ENCODE measurements around the gene ZBTB25.

Gene ZBTB25

GRCh38 chr14:64513271-64513670, 9.6 kb upstream of the ZBTB25 start:
- DNase-seq, result no peak

- peak; percentile 45 for DNase-seq
Measured at GRCh38 chr14:64510825-64511671, 7.4 kb upstream of the ZBTB25 start.

- DNase-seq, result no peak
Measured at GRCh38 chr14:64509036-64509435, 5.4 kb upstream of the ZBTB25 start.

- no peak for DNase-seq
Measured at GRCh38 chr14:64508215-64508776, 4.7 kb upstream of the ZBTB25 start.

DNA sequence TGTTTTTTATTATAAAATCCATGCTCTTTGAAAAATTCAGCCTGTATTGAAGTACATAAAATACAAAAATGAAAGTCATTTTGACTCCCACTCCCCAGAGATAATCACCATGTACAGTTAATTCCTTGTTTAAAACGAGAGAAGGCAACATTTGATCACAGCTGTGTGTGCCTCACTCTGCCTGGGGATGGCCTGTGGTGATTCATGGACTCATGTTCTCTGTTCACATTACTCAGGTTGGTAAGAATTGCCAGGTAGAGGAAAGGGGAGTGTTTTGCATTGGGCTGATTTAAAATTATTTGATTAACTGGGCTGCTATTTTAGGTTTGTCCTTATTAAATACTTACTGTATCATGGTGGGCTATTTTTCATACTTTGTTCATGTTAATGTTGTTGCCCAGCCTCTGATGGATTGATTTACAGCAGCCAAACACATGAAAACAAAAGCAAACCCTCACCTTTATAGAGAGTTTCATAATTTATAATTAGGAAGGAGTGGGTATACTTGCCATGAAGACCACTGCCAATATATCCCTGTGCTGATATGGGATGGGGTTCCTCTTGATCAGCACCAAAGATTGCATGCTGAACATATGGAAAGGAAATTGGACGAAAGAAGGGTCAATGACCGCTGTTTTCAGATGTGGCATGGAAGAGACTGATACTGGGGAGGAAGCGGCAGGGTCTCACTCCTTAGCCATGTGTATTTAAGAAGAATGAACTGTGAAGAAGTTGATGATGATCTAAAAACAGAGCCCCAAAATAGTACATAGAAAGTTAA, 3.9 kb upstream of the ZBTB25 start:
- peak; percentile 42 for DNase-seq

GRCh38 chr14:64506721-64507120, 3.1 kb upstream of the ZBTB25 start:
- DNase-seq, result no peak

GRCh38 chr14:64504897-64505794, 1.5 kb upstream of the ZBTB25 start:
- peak; percentile 85 for DNase-seq

GRCh38 chr14:64504310-64504896, 765 bp upstream of the ZBTB25 start, which contains the start of gene ZBTB1:
TSS of gene ZBTB1 (plus strand) at chr14:64504770. CDS start at chr14:64521505, 16,735 bp downstream.
- peak; percentile 86 for DNase-seq

DNA sequence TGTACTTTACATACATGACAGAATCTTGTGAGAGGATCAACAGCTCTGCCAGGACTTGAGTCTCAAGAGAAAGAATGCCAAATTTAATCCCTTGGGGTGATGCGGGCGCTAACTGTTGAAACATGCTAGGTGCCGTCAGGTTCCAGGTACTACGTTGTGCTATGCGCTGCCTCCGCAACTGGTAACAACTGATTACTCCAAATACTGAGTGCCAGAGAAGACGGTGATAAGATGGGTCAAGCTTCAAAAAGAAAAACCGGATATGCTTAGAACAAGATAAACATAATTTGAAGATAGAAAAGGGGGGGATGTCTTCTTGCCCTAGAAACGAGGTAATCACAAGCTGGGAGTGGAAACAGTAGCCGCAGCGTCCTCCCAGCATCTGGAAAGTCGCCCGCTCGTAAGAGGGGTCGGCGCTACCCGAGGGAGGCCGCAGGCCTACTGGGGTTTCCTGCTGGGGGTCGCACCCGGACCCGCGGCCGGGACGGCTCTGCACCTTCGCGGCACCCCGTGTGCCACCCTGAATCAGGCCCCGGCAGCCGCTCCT, 678 bp downstream of the ZBTB25 start:
- peak; percentile 28 for DNase-seq

GRCh38 chr14:64502456-64502855, 1.2 kb downstream of the ZBTB25 start:
- no peak for DNase-seq

GRCh38 chr14:64501411-64502171, 2.0 kb downstream of the ZBTB25 start:
- no peak for DNase-seq

GRCh38 chr14:64500088-64500487, 3.5 kb downstream of the ZBTB25 start:
- no peak for DNase-seq

DNA sequence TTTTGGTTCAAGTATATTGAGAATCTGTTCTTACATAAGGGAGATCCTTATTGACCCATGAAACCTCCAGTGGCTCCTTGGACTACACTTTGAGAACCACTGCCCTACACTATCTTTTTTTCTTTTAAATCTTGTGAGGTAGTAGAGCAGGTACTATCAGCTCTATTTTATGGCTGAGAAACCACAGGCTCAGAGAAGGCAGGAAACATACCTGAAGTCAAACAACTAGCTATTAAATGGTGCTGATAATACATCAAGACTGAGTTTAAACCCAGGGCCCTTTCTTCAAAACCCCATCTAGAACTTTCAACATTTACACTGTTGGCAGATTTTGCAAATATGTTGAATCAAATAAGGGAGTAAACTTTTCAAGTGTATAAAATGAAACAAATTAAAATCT, 6.9 kb downstream of the ZBTB25 start:
- DNase-seq, result no peak

- no peak for DNase-seq
Measured at GRCh38 chr14:64495252-64495651, 8.4 kb downstream of the ZBTB25 start.

DNA sequence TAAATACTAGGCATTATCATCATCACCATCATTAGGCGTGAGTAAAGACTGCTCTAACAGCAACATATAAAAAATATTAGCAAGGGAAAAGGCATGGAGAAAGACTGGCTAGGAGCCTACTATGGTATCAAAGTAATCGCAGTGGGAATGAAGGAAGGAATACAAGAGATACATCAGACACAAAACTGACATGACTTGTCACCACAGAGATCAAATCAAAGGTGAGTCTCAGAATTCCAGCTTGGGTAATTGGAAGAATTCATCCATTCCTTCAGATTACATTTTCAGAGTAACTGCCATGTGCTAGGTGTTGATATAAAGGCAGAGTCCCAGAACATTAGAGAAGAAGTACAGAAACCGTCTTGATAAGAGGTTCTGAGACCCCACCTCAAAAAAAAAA, 10.2 kb downstream of the ZBTB25 start:
- no peak for DNase-seq

DNA sequence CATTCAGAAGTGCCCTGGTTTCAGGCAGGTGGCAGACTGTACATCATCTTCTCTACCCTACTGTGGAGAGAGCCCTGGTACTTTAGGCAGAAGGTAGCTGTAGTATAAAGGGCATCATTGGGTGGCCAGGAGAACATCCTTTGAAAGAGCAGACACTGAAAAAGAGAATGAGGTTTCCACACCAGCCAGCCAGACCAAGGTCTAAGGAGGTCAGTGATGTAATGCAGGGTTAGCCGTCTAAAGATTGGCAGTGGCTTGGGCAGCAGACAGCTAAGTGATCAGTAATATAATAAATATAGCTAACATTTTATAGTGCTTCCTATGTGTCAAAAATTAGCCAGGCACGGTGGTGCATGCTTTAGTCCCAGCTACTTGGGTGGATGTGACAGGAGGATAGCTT, 12.0 kb downstream of the ZBTB25 start:
- DNase-seq, result no peak

DNA sequence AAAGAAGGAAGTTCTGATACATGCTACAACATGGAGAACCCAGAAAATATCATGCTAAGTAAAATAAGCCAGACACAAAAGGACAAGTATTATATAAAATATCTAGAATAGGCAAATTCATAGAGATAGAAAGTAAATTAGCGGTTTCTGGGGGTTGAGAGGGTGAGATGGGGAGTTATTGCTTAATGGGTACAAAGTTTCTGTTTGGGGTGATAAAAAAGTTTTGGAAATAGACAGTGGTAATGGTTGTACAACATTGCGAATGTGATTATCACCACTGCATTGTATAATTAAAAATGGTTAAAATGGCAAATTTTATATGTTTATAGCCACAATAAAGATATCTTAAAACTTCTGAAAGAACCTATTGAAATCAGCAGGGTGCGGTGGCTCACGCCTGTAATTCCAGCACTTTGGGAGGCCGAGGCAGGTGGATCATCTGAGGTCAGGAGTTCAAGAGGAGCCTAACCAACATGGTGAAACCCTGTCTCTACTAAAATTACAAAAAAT, 15.0 kb downstream of the ZBTB25 start:
- DNase-seq, result no peak

DNA sequence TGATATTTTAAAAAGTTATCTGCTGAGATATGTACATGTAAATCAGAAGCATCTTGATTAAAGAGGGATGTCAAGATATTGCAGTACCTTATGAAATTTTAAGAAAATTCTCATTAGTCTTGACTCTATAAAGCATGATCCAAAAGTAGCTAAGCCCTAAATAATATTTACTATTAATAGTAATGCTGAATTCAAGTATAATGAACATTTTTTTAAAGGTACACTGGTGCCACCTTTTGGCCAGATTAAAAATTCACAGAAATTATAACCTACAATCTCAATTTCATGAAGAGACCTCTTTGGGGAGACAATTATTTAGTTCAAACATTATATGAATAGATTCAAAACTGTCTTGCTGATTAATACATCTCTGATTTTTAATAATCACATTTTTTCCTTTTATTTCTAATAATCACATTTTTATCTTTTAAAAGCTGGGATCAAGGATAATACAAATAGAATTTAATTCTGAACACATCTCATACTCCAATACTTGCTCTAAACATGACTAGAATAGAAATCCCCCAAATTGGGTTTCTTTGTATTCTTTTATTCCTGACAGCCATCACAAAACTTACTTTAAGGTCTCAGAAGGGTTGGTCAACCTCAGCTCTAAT, 24.9 kb downstream of the ZBTB25 start:
- DNase-seq, result no peak

GRCh38 chr14:64476438-64476837, 27.2 kb downstream of the ZBTB25 start:
- no peak for DNase-seq

- no peak for DNase-seq
Measured at GRCh38 chr14:64475585-64476273, 27.9 kb downstream of the ZBTB25 start.

Data from stimulated activated CD4-positive, alpha-beta T cell treated with anti-CD3 and anti-CD28 coated beads, Interleukin-4, amount 100 ng/mL, for 1 hour (primary cell).